Measurements from ENCODE around the gene PRR13.
"Not testable (repeated sequence)": the region's sequence is repeated elsewhere in the genome, so short reads cannot be mapped to it uniquely, and the experiment has no call there.

Gene PRR13, protein sequence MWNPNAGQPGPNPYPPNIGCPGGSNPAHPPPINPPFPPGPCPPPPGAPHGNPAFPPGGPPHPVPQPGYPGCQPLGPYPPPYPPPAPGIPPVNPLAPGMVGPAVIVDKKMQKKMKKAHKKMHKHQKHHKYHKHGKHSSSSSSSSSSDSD

GRCh38 chr12:53441040-53441833 is at the start of gene PRR13:
PRR13 (plus strand) TSS chr12:53441734; CDS start chr12:53442715, 981 bp downstream.
- DNase-seq: peak; percentile 99

DNA sequence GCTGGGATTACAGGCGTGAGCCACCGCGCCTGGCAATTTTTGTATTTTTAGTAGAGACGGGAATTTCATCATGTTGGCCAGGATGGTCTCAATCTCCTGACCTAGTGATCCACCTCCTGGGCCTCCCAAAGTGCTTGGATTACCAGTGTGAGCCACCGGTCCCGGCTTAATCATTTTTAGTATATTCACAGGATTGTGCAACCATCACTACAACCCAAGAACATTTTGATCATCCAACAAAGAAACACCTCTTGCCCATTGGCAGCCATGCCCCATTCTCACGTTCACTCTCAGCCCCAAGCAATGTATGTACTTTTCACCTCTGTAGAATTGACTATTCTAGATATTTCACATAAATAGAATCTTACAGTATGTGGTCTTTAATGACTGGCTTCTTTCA is 41.6 kb upstream of the PRR13 start:
- no peak for DNase-seq

GRCh38 chr12:53402351-53402750 is 39.2 kb upstream of the PRR13 start:
- DNase-seq: not testable (repeated sequence)

DNA sequence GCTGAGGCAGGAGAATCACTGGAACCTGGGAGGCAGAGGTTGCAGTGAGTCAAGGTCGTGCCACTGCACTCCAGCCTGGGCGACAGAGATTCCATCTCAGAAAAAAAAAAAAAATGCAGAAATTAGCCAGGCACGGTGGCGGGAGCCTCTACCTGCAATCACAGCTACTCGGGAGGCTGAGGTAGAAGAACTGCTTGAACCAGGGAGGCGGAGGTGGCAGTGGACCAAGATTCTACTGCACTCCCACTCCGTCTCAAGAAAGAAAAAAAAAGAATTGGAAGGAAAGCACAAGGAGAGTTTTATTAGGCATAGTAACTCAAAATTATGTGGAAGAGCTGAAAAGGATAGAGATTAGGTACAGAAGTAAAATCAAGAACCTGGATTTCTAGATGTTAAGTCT is 38.7 kb upstream of the PRR13 start:
- DNase-seq: no peak

DNA sequence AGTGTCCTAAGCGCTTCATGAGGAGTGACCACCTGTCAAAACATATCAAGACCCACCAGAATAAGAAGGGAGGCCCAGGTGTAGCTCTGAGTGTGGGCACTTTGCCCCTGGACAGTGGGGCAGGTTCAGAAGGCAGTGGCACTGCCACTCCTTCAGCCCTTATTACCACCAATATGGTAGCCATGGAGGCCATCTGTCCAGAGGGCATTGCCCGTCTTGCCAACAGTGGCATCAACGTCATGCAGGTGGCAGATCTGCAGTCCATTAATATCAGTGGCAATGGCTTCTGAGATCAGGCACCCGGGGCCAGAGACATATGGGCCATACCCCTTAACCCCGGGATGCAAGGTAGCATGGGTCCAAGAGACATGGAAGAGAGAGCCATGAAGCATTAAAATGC is 30.6 kb upstream of the PRR13 start:
- no peak for DNase-seq

GRCh38 chr12:53413485-53414204 is 27.9 kb upstream of the PRR13 start:
- DNase-seq: no peak

- no peak for DNase-seq
These were observed 26.6 kb upstream of the PRR13 start for GRCh38 chr12:53414756-53415417.

DNA sequence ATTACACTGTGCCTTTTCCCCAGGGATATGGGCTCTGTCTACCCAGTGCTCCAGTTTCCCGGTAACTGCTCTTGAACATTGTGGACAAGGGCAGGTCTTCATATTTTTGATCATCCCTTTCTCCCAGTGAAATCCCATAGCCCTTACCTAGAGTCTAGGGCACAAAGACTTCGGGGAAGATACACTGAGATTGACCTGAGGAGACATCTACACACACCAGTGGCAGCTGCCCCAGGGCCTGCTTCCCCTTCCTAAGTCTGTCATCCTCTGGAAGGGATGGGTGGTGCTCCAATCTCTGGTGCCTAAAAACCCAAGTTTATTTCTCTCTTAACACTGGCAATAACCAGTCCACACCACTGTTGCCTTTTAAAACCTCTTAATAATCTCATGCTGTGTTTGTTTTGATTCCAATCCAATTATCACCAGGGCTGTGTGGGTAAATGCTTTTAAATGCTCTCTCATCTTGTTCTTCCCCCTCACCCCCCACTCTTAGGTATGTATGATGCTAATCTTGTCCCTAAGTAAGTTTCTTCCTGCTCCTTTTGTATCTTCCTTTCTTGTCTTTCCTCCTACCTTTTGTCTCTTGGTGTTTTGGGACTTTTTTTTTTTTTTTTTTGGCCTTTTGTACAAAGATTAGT is 25.7 kb upstream of the PRR13 start:
- not testable (repeated sequence) for DNase-seq

GRCh38 chr12:53417291-53417816 is 24.2 kb upstream of the PRR13 start:
- DNase-seq: not testable (repeated sequence)

- DNase-seq: no peak
These were observed 23.3 kb upstream of the PRR13 start for GRCh38 chr12:53418221-53418620.

DNA sequence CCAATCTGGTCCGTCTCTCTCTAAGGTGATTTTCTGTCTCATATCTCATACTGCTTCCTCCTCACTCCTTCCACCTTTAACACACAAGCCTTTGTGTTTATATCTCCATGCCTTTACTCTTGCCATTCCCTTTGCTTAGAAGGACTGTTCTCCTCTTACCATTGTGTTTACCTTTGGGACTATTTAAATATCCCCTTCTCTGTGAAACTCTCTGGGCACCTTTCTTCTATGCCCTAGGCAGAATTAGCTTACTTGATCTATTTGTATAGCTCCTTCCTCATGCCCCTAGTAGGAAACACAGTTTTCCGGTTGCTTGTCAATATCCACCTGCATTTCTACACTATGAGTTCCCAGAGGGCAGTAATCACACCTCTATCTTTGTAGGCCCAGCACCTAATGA is 21.8 kb upstream of the PRR13 start:
- DNase-seq: no peak

DNA sequence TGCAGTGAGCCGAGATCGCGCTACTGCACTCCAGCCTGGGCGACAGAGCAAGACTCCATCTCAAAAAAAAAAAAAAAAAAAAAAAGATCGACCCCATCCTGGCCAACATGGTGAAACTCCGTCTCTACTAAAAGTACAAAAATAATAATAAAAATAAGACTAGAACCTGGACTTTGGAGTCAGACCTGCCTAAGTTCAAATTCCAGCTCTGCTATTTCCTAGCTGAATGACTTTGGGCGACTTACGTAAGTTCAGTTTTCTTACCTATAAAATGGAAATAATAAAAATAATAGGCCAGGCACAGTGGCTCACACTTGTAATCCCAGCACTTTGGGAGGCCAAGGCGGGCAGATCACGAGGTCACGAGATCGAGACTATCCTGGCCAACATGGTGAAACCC is 19.3 kb upstream of the PRR13 start:
- not testable (repeated sequence) for DNase-seq

GRCh38 chr12:53423597-53423996 is 17.9 kb upstream of the PRR13 start, which contains the start of gene AMHR2:
AMHR2 (plus strand) TSS chr12:53423855; CDS start chr12:53423935, 80 bp downstream.
- no peak for DNase-seq

DNA sequence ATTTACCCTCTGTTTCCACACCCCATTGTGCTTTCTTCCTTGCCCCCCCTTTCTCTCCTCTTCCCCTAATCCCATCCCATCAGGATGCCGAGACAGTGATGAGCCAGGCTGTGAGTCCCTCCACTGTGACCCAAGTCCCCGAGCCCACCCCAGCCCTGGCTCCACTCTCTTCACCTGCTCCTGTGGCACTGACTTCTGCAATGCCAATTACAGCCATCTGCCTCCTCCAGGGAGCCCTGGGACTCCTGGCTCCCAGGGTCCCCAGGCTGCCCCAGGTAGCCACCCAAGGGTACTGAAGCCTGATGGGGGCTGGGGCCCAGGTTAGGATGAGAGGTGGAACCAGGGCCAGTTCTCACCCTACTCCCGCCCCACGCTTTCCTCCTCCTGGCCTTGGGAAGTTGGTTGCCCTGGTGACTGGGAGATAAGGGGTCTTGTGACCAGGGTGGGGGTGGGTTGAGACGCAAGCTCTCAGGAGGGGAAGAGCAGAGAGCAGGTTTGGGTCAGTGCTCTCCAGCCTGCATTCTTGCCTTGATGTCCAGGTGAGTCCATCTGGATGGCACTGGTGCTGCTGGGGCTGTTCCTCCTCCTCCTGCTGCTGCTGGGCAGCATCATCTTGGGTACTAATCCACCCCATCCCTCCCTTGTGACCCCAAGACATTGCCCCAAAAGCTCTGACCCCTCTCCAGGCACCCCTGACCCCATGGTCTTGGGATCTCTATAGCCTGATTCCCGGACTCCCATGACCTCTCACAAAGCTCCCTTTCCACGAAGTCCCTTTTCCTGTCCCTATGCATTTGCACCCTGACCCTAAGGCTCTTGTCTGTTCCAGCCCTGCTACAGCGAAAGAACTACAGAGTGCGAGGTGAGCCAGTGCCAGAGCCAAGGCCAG is 16.7 kb upstream of the PRR13 start:
- DNase-seq: no peak

DNA sequence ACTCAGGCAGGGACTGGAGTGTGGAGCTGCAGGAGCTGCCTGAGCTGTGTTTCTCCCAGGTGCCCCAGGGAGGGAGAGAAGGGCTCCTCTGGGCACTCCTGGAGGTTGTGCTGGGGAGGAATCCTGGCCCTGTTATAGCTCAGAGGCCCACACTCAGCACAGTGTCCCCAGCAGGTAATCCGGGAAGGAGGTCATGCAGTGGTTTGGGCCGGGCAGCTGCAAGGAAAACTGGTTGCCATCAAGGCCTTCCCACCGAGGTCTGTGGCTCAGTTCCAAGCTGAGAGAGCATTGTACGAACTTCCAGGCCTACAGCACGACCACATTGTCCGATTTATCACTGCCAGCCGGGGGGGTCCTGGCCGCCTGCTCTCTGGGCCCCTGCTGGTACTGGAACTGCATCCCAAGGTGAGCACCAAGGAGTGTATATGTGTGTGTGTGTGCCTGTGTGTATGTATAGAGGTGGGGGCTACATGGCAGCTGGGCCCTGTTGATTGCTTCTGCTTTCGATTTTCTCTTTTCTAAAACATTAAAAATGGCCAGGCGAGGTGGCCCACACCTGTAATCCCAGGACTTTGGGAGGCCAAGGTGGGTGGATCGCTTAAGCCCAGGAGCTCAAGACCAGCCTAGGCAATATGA is 15.9 kb upstream of the PRR13 start:
- DNase-seq: no peak

GRCh38 chr12:53427905-53428594 is 13.5 kb upstream of the PRR13 start:
- DNase-seq: peak; percentile 78

DNA sequence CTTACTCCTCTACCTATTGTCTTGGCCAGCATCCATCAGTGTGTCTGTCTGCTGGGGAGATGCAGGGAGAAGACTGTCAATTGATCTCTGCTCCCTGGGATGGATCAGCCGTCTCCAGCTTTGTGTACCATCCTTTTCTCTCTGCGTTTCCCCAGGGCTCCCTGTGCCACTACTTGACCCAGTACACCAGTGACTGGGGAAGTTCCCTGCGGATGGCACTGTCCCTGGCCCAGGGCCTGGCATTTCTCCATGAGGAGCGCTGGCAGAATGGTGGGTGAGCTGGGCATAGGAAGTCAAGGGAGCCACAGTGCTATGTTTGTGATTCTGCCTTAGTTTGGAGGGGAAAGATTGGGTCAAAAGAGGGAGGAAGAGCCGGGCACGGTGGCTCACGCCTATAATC is 12.8 kb upstream of the PRR13 start:
- no peak for DNase-seq

DNA sequence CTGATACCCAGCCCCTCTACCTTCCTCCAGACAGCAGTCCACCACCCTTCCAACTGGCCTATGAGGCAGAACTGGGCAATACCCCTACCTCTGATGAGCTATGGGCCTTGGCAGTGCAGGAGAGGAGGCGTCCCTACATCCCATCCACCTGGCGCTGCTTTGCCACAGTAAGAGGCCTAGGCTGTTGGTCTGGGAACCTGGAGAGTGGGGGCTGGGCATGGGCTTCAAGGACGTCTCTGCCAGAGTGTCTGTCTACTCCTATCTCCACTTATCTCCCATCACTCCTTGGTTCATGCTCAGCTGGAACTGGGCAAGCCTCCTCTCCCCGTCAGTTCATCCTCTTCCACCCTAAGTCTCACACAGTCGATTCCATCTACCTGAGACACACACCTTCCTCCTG is 11.4 kb upstream of the PRR13 start:
- no peak for DNase-seq

DNA sequence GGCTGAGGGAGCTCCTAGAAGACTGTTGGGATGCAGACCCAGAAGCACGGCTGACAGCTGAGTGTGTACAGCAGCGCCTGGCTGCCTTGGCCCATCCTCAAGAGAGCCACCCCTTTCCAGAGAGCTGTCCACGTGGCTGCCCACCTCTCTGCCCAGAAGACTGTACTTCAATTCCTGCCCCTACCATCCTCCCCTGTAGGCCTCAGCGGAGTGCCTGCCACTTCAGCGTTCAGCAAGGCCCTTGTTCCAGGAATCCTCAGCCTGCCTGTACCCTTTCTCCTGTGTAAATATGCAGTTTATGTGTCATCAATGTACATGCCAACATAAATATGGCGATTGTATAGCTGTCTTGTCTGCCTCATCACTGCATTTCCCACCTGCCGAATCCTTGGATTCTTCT is 10.3 kb upstream of the PRR13 start:
- DNase-seq: no peak

GRCh38 chr12:53435326-53435725 is 6.2 kb upstream of the PRR13 start:
- DNase-seq: not testable (repeated sequence)
